Epithelial cell of esophagus (primary cell): Measurements from ENCODE around the gene PHYKPL.

Experiments used
- DNase-seq: peaks from one replicate; pipeline ENCODE4 v3.0.0; 2010; ENCODE audit warnings: low read depth
- H3K4me3 ChIP-seq: 2 replicates; pipeline ENCODE4 v1.5.1; 2011; ENCODE audit warnings: mild to moderate bottlenecking, low read length, control low read depth
- TF ChIP-seq, protein P1 (sequence below): IDR thresholded peaks from 2 replicates; pipeline ENCODE4 v1.5.1; 2011; ENCODE audit warnings: low read depth, mild to moderate bottlenecking, low read length, control low read depth, inconsistent platforms; ENCODE audit not compliant: insufficient read depth; ENCODE audit errors: missing control alignments

PHYKPL gene

DNA sequence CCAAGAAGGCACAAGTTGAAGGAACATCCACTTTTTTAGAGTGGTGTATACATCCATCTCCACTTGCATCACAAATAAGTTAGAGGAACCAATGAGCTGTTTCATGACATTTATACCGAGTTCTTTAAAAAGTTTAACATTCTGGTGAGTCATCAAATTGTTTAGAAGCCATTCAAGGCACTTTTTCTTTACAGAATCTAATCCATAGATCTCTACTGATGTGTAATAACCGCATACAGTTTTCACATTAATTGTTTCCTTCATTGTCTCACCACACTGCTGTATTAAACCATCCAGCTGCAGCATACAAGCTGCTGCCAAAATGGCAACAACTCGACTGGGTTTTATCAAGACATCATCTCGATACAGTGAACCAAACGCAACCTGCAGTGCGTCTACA is 46.2 kb downstream of the PHYKPL start:
- no peak for DNase-seq
- TF ChIP-seq, protein P1, sequence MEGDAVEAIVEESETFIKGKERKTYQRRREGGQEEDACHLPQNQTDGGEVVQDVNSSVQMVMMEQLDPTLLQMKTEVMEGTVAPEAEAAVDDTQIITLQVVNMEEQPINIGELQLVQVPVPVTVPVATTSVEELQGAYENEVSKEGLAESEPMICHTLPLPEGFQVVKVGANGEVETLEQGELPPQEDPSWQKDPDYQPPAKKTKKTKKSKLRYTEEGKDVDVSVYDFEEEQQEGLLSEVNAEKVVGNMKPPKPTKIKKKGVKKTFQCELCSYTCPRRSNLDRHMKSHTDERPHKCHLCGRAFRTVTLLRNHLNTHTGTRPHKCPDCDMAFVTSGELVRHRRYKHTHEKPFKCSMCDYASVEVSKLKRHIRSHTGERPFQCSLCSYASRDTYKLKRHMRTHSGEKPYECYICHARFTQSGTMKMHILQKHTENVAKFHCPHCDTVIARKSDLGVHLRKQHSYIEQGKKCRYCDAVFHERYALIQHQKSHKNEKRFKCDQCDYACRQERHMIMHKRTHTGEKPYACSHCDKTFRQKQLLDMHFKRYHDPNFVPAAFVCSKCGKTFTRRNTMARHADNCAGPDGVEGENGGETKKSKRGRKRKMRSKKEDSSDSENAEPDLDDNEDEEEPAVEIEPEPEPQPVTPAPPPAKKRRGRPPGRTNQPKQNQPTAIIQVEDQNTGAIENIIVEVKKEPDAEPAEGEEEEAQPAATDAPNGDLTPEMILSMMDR: no peak
- no peak overlapping the region for H3K4me3 ChIP-seq

DNA sequence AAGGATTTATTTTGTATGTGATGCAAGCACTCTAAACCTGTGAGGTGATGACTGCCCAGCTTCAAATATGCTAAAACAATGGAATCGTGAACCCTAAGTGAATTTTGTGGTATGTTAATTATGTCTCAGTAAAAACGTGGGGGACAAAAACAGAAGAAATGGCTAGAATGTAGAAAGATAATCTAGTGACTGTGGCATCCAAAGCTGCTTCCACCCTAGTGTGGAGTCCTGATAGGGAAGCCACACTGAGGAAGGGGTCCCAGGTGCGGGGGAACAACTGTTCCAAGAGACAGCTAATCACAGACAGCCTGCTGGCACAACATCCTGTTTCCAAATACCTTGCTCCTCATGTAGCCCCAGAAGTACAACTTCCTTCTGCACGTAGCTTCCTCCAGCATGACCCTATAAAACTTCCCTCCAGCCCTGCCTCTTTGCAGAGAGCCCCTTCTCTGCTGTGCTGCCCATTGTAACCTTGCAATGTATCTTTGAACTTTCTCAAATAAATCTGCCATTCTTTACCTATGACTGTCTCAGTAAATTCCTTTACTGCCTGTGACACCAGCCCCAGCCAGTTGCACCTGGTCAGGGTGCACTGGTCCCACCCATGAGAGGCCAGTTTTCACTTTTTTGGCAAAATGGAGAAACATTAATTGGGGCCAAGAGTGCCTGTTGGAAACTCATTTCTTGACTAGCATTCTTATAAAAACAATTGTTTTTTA is 50.3 kb downstream of the PHYKPL start:
- TF ChIP-seq, protein P1: no peak
- DNase-seq: no peak
- no peak overlapping the region for H3K4me3 ChIP-seq

DNA sequence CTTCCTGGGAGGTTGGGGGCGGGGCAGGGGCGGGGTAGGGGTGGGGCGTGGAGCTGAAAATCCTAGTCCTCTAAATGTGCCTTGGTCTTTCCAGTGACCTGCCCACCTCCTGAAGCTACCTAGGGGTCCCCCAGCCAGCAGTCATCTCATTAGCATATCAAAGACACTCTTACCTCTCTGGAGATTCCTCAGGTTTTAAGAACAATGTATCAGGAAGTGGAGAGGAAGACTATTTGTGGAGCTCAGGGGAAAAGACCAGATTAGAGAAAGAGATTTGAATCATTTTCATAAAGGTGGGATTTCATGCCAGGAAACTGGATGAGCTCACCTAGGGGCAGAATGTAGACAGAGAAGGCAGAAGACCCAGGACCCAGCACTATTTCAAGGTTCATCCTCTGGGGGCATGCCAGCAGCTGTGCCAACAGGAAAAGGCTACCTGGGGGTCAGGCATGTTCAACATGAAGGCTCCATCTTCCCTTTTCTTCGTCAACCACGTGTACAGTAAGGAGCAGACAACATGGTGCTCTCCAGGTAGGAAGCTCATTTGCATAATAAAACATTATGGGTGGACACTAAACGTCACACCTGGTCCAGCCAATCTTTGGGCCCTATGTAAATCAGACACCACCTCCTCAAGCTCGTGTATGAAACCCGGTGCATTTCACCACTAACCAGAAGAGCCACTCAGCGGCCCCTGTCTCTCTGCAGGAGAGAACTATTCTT is 52.3 kb downstream of the PHYKPL start:
- TF ChIP-seq, protein P1: no peak
- H3K4me3 ChIP-seq: no peak overlapping the region
- no peak for DNase-seq

GRCh38 chr5:178177569-178177968 is 55.0 kb downstream of the PHYKPL start:
- no peak overlapping the region for H3K4me3 ChIP-seq
- TF ChIP-seq, protein P1: no peak
- no peak for DNase-seq

GRCh38 chr5:178176791-178177190 is 55.8 kb downstream of the PHYKPL start:
- no peak overlapping the region for H3K4me3 ChIP-seq
- DNase-seq: no peak
- TF ChIP-seq, protein P1: no peak

- TF ChIP-seq, protein P1: no peak
- H3K4me3 ChIP-seq: no peak overlapping the region
- no peak for DNase-seq
Observed at GRCh38 chr5:178174456-178174855, 58.1 kb downstream of the PHYKPL start.
